HepG2 (cell line): ENCODE measurements around the gene TMEM229B.

Experiments
- HOXA3 ChIP-seq: sonication (generic); formaldehyde crosslinking; IDR thresholded peaks from 2 replicates; pipeline ENCODE4 v1.5.0; 2020; ENCODE audit warnings: missing genetic modification reagents
- TF ChIP-seq, protein P1 (sequence below): sonication (generic); formaldehyde crosslinking; IDR thresholded peaks from 2 replicates; pipeline ENCODE4 v1.5.0; 2020; ENCODE audit warnings: mild to moderate bottlenecking, missing genetic modification reagents, moderate library complexity

- TF ChIP-seq HOXA3 (CRISPR knock-in tag) = no peak
- TF ChIP-seq, protein P1, sequence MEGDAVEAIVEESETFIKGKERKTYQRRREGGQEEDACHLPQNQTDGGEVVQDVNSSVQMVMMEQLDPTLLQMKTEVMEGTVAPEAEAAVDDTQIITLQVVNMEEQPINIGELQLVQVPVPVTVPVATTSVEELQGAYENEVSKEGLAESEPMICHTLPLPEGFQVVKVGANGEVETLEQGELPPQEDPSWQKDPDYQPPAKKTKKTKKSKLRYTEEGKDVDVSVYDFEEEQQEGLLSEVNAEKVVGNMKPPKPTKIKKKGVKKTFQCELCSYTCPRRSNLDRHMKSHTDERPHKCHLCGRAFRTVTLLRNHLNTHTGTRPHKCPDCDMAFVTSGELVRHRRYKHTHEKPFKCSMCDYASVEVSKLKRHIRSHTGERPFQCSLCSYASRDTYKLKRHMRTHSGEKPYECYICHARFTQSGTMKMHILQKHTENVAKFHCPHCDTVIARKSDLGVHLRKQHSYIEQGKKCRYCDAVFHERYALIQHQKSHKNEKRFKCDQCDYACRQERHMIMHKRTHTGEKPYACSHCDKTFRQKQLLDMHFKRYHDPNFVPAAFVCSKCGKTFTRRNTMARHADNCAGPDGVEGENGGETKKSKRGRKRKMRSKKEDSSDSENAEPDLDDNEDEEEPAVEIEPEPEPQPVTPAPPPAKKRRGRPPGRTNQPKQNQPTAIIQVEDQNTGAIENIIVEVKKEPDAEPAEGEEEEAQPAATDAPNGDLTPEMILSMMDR (CRISPR knock-in tag) = no peak
Observed at GRCh38 chr14:67446371-67447032, 42.0 kb downstream of the TMEM229B start.
